ENCODE data around the gene PPP5C. TPM values are rescaled to one million over a fixed set of nuclear protein-coding genes. Genes with fewer than 3 reads are reported as not detected.

Gene PPP5C
- total and polyA plus RNA-seq, 7 donors = 27.6 to 62.3 (median 43.9) TPM

- no peak for DNase-seq
- H3K27me3 ChIP-seq = no peaks in the 10 kb centered on the region
- peaks cover 0 to 8% (median 5%) of the 10 kb centered on the region in 4 donors for H3K4me1 ChIP-seq
- H3K4me3 ChIP-seq = no peak overlapping the region
- TF ChIP-seq POLR2AphosphoS5 (IDR thresholded peaks at IDR 0.05) (peak in 1 of 4 donors; percentile 36), EP300 (IDR thresholded peaks at IDR 0.05) (no peak)
- peak overlapping the region in 1 of 4 donors; percentile 1 for H3K27ac ChIP-seq
- intact Hi-C loops (cut with DNase I) = loop anchor here (5.0 kb wide), 1 partner anchor 460 kb away; no protein-coding TSS in a partner anchor
- H3K9me3 ChIP-seq = no peaks in the 10 kb centered on the region
- WGBS, 2 donors = 83 to 90% methylated on average over 3 of the region's 3 CpGs
- H3K36me3 ChIP-seq = peaks cover 14 to 51% (median 36%) of the 10 kb centered on the region in 4 donors
Measured at GRCh38 chr19:46341937-46342336, 5.0 kb upstream of the PPP5C start.

- Histone ChIP-seq H3K4me3 (no peak overlapping the region), H3K4me1 (peaks cover 0 to 30% (median 26%) of the 10 kb centered on the region in 4 donors), H3K36me3 (peaks cover 5 to 27% (median 16%) of the 10 kb centered on the region in 4 donors), H3K27ac (no peak overlapping the region), H3K27me3 (no peaks in the 10 kb centered on the region), H3K9me3 (no peaks in the 10 kb centered on the region)
- WGBS, 2 donors = 70 to 71% methylated on average over 1 of the region's 1 CpG
- intact Hi-C loops (cut with DNase I) = loop anchor here (5.0 kb wide), 1 partner anchor 462 kb away; no protein-coding TSS in a partner anchor
- DNase-seq = no peak
- TF ChIP-seq CTCF (IDR thresholded peaks at IDR 0.05) (no peak), EP300 (IDR thresholded peaks at IDR 0.05) (no peak), POLR2A (IDR thresholded peaks at IDR 0.05) (no peak), POLR2AphosphoS5 (IDR thresholded peaks at IDR 0.05) (no peak)
Measured at GRCh38 chr19:46344363-46344762, 2.5 kb upstream of the PPP5C start.

DNA sequence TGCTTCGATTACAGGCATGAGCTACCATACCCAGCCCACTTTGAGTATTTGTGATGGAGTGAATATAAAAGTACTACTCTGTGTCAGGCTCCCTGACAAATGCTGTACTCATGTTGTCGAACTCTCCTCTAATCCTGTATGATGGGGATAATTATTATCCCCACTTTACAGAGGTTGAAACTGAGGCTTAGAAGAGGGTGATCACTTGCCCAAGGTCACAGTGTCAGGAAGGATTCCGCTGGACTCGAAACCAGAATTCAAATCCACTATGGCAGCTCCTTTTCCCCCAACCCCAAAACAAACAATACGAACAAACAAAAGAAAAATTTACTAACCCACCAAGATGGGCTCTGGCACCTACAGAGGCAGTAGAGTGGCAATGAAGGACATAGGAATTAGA is 1.7 kb upstream of the PPP5C start:
- H3K27ac ChIP-seq = no peak overlapping the region
- no peak overlapping the region for H3K4me3 ChIP-seq
- H3K9me3 ChIP-seq = no peaks in the 10 kb centered on the region
- 94 to 96% methylated on average over 5 of the region's 5 CpGs for WGBS, 2 donors
- H3K27me3 ChIP-seq = no peaks in the 10 kb centered on the region
- TF ChIP-seq POLR2AphosphoS5 (IDR thresholded peaks at IDR 0.05) (peak in 1 of 4 donors; percentile 17), POLR2A (IDR thresholded peaks at IDR 0.05) (no peak)
- H3K4me1 ChIP-seq = peaks cover 0 to 38% (median 34%) of the 10 kb centered on the region in 4 donors
- peaks cover 0 to 19% (median 8%) of the 10 kb centered on the region in 4 donors for H3K36me3 ChIP-seq
- no peak for DNase-seq
- intact Hi-C loops (cut with DNase I) = no loop called here

- Histone ChIP-seq H3K4me1 (peaks cover 0 to 58% (median 55%) of the 10 kb centered on the region in 4 donors), H3K4me3 (peak overlapping the region; percentile 73 to 99 (median 96)), H3K27ac (peak overlapping the region; percentile 81 to 90 (median 88)), H3K36me3 (no peaks in the 10 kb centered on the region), H3K9me3 (no peaks in the 10 kb centered on the region), H3K27me3 (no peaks in the 10 kb centered on the region)
- intact Hi-C loops (cut with DNase I) = loop anchor here (2.0 kb wide), 2 partner anchors 49 to 67 kb away; no protein-coding TSS in a partner anchor
- 1% methylated on average over 3 of the region's 3 CpGs for WGBS, 2 donors
- no peak for DNase-seq
- TF ChIP-seq CTCF (IDR thresholded peaks at IDR 0.05) (no peak), POLR2AphosphoS5 (IDR thresholded peaks at IDR 0.05) (no peak), POLR2A (IDR thresholded peaks at IDR 0.05) (no peak), EP300 (IDR thresholded peaks at IDR 0.05) (no peak)
Measured at GRCh38 chr19:46347572-46347883, 641 bp downstream of the PPP5C start.

GRCh38 chr19:46347985-46348384 is 1.1 kb downstream of the PPP5C start:
- Histone ChIP-seq H3K4me3 (peak overlapping the region in 3 of 4 donors; percentile 73 to 98 (median 95)), H3K4me1 (peaks cover 0 to 58% (median 55%) of the 10 kb centered on the region in 4 donors), H3K27me3 (no peaks in the 10 kb centered on the region), H3K27ac (no peak overlapping the region), H3K9me3 (no peaks in the 10 kb centered on the region), H3K36me3 (no peaks in the 10 kb centered on the region)
- DNase-seq = no peak
- no peak for TF ChIP-seq CTCF (IDR thresholded peaks at IDR 0.05)
- no peak for TF ChIP-seq POLR2AphosphoS5 (IDR thresholded peaks at IDR 0.05)
- TF ChIP-seq EP300 (IDR thresholded peaks at IDR 0.05) = no peak
- TF ChIP-seq POLR2A (IDR thresholded peaks at IDR 0.05) = no peak
- intact Hi-C loops (cut with DNase I) = loop anchor here (2.0 kb wide), 2 partner anchors 49 to 67 kb away; no protein-coding TSS in a partner anchor
- WGBS, 2 donors = 84 to 90% methylated on average over 5 of the region's 5 CpGs
